GM12878 (cell line): ENCODE results near the gene CSE1L. TPM values are rescaled to one million over a fixed set of nuclear protein-coding genes. Genes with fewer than 3 reads are reported as not detected.

Experiments used
- ATAC-seq: fragments of 200-7000 bp; cut with Tn5 transposase; 3 replicates; pipeline ENCODE4 v1.9.1; 2020; ENCODE audit warnings: mild to moderate bottlenecking, moderate library complexity
- BruUV-seq: library from RNA; stranded (reverse); fragments of 400-500 nt; replicated peaks from 2 replicates; lab custom pipeline; 2021; lab: Mats Ljungman, UMichigan
- CTCF ChIA-PET: fragments of 300-600 bp; sonication (Branson Sonifier 250); formaldehyde crosslinking; extraction: SDS; loops from one replicate; lab custom pipeline; 2021; ENCODE audit warnings: inconsistent platforms; lab: Yijun Ruan, JAX
- POLR2A ChIA-PET: fragments of 350-600 bp; formaldehyde crosslinking; extraction: SDS; loops from one replicate; lab custom pipeline; 2021; ENCODE audit warnings: inconsistent platforms; lab: Charles Lee
- RAD21 ChIA-PET: fragments of 300-600 bp; sonication (Branson Sonifier 250); formaldehyde crosslinking; loops from one replicate; lab custom pipeline; 2023; ENCODE audit warnings: antibody characterized with exemption; ENCODE audit not compliant: unreplicated experiment; lab: Charles Lee
- SMC1A ChIA-PET: fragments of 300-600 bp; sonication (Branson Sonifier 250); formaldehyde crosslinking; loops from one replicate; lab custom pipeline; 2023; ENCODE audit not compliant: unreplicated experiment, uncharacterized antibody; lab: Charles Lee
- DNase-seq: peaks from one replicate; pipeline ENCODE4 v3.0.0-alpha.2; 2011; ENCODE audit warnings: low read depth, low spot score
- FAIRE-seq: peaks from 3 replicates; lab custom pipeline; 2011; peaks lifted over from hg19 to GRCh38; lab: Jason Lieb, UNC
- H2AFZ ChIP-seq: 2 replicates; pipeline ENCODE4 v1.6.0; 2011; ENCODE audit warnings: low read depth, low read length, control low read depth; ENCODE audit not compliant: control insufficient read depth
- H3K27ac ChIP-seq: 2 replicates; pipeline ENCODE4 v1.5.1; 2011; ENCODE audit warnings: control low read depth; ENCODE audit not compliant: control insufficient read depth, insufficient read depth
- H3K27me3 ChIP-seq, 2 experiments: replicated peaks in 1 of 2; 2 replicates each; pipeline versions ENCODE4 v1.6.0 to v1.6.1; 2011; ENCODE audit warnings: low read length in 1 of 2; ENCODE audit not compliant: control insufficient read depth in 2 of 2, insufficient read depth in 2 of 2
- H3K36me3 ChIP-seq, 2 experiments: 2 replicates each; pipeline ENCODE4 v1.5.1; 2011; ENCODE audit warnings: low read length in 1 of 2; ENCODE audit not compliant: control insufficient read depth in 2 of 2, insufficient read depth in 2 of 2
- H3K4me1 ChIP-seq: 2 replicates; pipeline ENCODE4 v1.6.1; 2011; ENCODE audit warnings: mild to moderate bottlenecking, low read length, moderate library complexity, mixed read lengths; ENCODE audit not compliant: control insufficient read depth, insufficient read depth
- H3K4me2 ChIP-seq: 2 replicates; pipeline ENCODE4 v1.6.0; 2011; ENCODE audit warnings: control low read depth; ENCODE audit not compliant: control insufficient read depth, insufficient read depth
- H3K4me3 ChIP-seq: fragments of 200-600 bp; sonication (generic); 2 replicates; pipeline ENCODE4 v1.5.1; 2016
- H3K79me2 ChIP-seq: 2 replicates; pipeline ENCODE4 v1.6.0; 2011; ENCODE audit warnings: low read length; ENCODE audit not compliant: control insufficient read depth, insufficient read depth
- H3K9ac ChIP-seq: 2 replicates; pipeline ENCODE4 v1.8.0; 2011; ENCODE audit warnings: low read length, control low read depth, mixed read lengths; ENCODE audit not compliant: control insufficient read depth, insufficient read depth
- H3K9me3 ChIP-seq: replicated peaks from 3 replicates; pipeline ENCODE4 v1.5.1; 2011; ENCODE audit warnings: mild to moderate bottlenecking, low read length; ENCODE audit not compliant: control insufficient read depth, insufficient read depth
- H4K20me1 ChIP-seq: 2 replicates; pipeline ENCODE4 v1.6.0; 2011; ENCODE audit not compliant: control insufficient read depth, insufficient read depth
- CREB1 ChIP-seq: IDR thresholded peaks from 2 replicates; pipeline ENCODE4 v1.6.1; 2012; ENCODE audit warnings: low read depth, mild to moderate bottlenecking, inconsistent platforms
- EZH2 ChIP-seq: IDR thresholded peaks from 2 replicates; pipeline ENCODE4 v1.6.1; 2012; ENCODE audit warnings: low read depth, mild to moderate bottlenecking, control low read depth, inconsistent platforms, low read length, borderline replicate concordance; ENCODE audit not compliant: control insufficient read depth
- FOXM1 ChIP-seq: IDR thresholded peaks from 2 replicates; pipeline ENCODE4 v1.6.1; 2012; ENCODE audit warnings: low read depth, mild to moderate bottlenecking, inconsistent platforms, low read length, moderate library complexity
- GABPA ChIP-seq: IDR thresholded peaks from 2 replicates; pipeline ENCODE4 v1.6.1; 2014; ENCODE audit warnings: antibody characterized with exemption, low read depth, mild to moderate bottlenecking, inconsistent platforms
- GATAD2B ChIP-seq: fragments of 450-650 bp; conservative IDR thresholded peaks from 2 replicates; pipeline ENCODE4 v1.6.1; 2017; ENCODE audit warnings: low read depth, mild to moderate bottlenecking, moderate library complexity
- HCFC1 ChIP-seq: fragments of 150-350 bp; IDR thresholded peaks from 2 replicates; pipeline ENCODE4 v1.6.1; 2014; ENCODE audit warnings: low read length
- HDAC2 ChIP-seq: fragments of 200-600 bp; sonication (generic); IDR thresholded peaks from 2 replicates; pipeline ENCODE4 v1.6.1; 2017
- HDGF ChIP-seq: fragments of 450-650 bp; IDR thresholded peaks from 2 replicates; pipeline ENCODE4 v1.6.1; 2016; ENCODE audit warnings: antibody characterized with exemption
- MYC ChIP-seq: IDR thresholded peaks from 2 replicates; pipeline ENCODE4 v1.6.1; 2011; ENCODE audit warnings: mild to moderate bottlenecking, low read length, moderate library complexity, inconsistent platforms; ENCODE audit not compliant: insufficient read depth, insufficient replicate concordance, insufficient read length, severe bottlenecking
- POLR2A ChIP-seq: IDR thresholded peaks from 2 replicates; pipeline ENCODE4 v1.6.1; 2011; ENCODE audit warnings: low read depth, mild to moderate bottlenecking, low read length
- RB1 ChIP-seq: fragments of 450-650 bp; formaldehyde crosslinking; IDR thresholded peaks from 2 replicates; pipeline ENCODE4 v1.6.1; 2017; ENCODE audit warnings: mild to moderate bottlenecking, borderline replicate concordance
- SIN3A ChIP-seq: IDR thresholded peaks from 2 replicates; pipeline ENCODE4 v1.6.1; 2012; ENCODE audit warnings: low read depth, low read length, improper control_type of control experiment
- SMAD5 ChIP-seq: IDR thresholded peaks from 2 replicates; pipeline ENCODE4 v1.6.1; 2016; ENCODE audit warnings: antibody characterized with exemption, low read depth
- TCF3 ChIP-seq: IDR thresholded peaks from 2 replicates; pipeline ENCODE4 v1.6.1; 2012; ENCODE audit warnings: low read depth, mild to moderate bottlenecking, low read length, borderline replicate concordance; ENCODE audit not compliant: insufficient read depth
- YBX1 ChIP-seq: fragments of 450-650 bp; IDR thresholded peaks from 2 replicates; pipeline ENCODE4 v1.6.1; 2016; ENCODE audit warnings: antibody characterized with exemption
- ZNF384 ChIP-seq: IDR thresholded peaks from 2 replicates; pipeline ENCODE4 v1.6.1; 2012; ENCODE audit warnings: low read depth, mild to moderate bottlenecking, low read length, improper control_type of control experiment, borderline replicate concordance
- WGBS: methylation state at CpG from one replicate; pipeline ENCODE4 v1.1.6; 2016; ENCODE audit warnings: low lambda C conversion rate; ENCODE audit not compliant: insufficient replicate concordance, insufficient coverage; ENCODE audit errors: missing lambda C conversion rate; 5-methylcytosine and 5-hydroxymethylcytosine counted together
- in situ Hi-C: fragments of 300-500 bp; cut with MboI; formaldehyde crosslinking; loops from 9 replicates; pipeline ENCODE4 v1.14.3; 2018; ENCODE audit warnings: mixed read lengths
- intact Hi-C: fragments of 100-400 bp; cut with micrococcal nuclease; formaldehyde crosslinking; loops from one replicate; pipeline ENCODE4 v1.14.2; 2022; ENCODE audit not compliant: unreplicated experiment
- polyA plus RNA-seq, 11 experiments: library from polyadenylated mRNA; depleted of rRNA in 4 of 11; unstranded in 6 of 11; stranded (reverse) in 5 of 11; fragments of >200 nt; fragmentation: Nextera tagmentation in 4 of 11; fragmentation: Illumina TruSeq in 1 of 11; extraction: Ambion mirVana in 4 of 11; extraction: Trizol in 1 of 11; gene quantifications; 1 replicate in 1 of 11; 2 replicates in 10 of 11; pipeline versions ENCODE4 v1.2.1 to v1.2.3, GENCODE V29; 2011 to 2016; ENCODE audit warnings: inconsistent platforms in 2 of 11, missing spikeins in 2 of 11, low read depth in 1 of 11
- total RNA-seq, 4 experiments: library from RNA; depleted of rRNA in 3 of 4; stranded (reverse); fragments of >200 nt in 3 of 4; fragmentation: Illumina TruSeq in 1 of 4; extraction: Trizol in 1 of 4; gene quantifications; 2 replicates each; pipeline versions ENCODE4 v1.2.1 to v1.2.3, GENCODE V29; 2013 to 2021
- TF ChIP-seq, protein P1 (sequence below): fragments of 150-350 bp; IDR thresholded peaks from 2 replicates; pipeline ENCODE4 v1.6.1; 2014; ENCODE audit warnings: mild to moderate bottlenecking, low read depth, low read length
- TF ChIP-seq, protein P2 (sequence below): fragments of 450-650 bp; IDR thresholded peaks from 2 replicates; pipeline ENCODE4 v1.6.1; 2016; ENCODE audit warnings: mild to moderate bottlenecking

The CSE1L gene
- total and polyA plus RNA-seq, 10 of the 15 experiments (the other 5 are each of a cell fraction or from before 2014, with no cell fraction given): 72.4 to 213 (median 117) TPM

DNA sequence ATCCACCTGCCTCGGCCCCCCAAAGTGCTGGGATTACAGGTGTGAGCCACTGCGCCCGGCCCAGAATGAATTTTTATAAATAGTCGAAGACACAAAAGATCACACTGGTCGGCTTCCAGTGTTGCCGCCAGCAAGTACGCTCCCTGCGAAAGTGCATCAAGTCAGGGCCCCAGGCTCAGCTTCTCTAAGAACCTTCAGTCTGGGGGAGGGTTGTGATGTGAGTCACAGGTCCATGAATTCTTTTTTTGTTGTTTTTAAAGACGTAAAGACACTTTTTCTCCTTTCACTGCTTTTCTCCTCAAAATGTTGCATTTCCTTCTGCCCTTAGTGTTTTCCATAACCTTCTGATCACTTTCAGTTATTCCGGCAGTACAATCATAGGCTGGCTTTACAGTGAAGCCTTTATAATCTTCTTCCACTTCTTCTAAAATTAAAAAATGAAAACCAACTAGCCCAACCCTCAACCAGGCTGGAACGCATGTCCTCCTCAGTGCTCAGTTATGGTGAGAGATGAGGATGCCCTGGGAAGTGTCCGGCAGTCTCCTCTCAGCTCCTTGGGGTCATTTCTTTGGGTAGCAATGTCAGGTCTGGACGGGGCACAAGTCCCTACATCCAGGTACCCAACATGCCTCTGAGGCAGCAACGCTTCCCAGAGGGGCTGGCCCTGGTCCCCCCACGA lies 66.6 kb downstream of the CSE1L start:
- DNase-seq (no peak), ATAC-seq (no peak), FAIRE-seq (no peak)
- TF ChIP-seq MYC (no peak), HDAC2 (no peak), HDGF (no peak), GABPA (no peak), GATAD2B (no peak), CREB1 (no peak), RB1 (no peak), POLR2A (no peak), YBX1 (no peak), EZH2 (no peak), HCFC1 (no peak), SMAD5 (no peak), TCF3 (no peak), ZNF384 (no peak), FOXM1 (no peak), SIN3A (no peak)
- TF ChIP-seq, protein P1, sequence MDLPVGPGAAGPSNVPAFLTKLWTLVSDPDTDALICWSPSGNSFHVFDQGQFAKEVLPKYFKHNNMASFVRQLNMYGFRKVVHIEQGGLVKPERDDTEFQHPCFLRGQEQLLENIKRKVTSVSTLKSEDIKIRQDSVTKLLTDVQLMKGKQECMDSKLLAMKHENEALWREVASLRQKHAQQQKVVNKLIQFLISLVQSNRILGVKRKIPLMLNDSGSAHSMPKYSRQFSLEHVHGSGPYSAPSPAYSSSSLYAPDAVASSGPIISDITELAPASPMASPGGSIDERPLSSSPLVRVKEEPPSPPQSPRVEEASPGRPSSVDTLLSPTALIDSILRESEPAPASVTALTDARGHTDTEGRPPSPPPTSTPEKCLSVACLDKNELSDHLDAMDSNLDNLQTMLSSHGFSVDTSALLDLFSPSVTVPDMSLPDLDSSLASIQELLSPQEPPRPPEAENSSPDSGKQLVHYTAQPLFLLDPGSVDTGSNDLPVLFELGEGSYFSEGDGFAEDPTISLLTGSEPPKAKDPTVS: no peak
- TF ChIP-seq, protein P2, sequence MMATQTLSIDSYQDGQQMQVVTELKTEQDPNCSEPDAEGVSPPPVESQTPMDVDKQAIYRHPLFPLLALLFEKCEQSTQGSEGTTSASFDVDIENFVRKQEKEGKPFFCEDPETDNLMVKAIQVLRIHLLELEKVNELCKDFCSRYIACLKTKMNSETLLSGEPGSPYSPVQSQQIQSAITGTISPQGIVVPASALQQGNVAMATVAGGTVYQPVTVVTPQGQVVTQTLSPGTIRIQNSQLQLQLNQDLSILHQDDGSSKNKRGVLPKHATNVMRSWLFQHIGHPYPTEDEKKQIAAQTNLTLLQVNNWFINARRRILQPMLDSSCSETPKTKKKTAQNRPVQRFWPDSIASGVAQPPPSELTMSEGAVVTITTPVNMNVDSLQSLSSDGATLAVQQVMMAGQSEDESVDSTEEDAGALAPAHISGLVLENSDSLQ: no peak
- ChIA-PET SMC1A (interaction anchor here (0.9 to 1.6 kb wide), 3 partner anchors 9 to 20 kb away, joined by 3 to 4 read pairs (median 4); no protein-coding TSS in a partner anchor), POLR2A (no interaction called here), CTCF (no interaction called here), RAD21 (no interaction called here)
- Histone ChIP-seq H4K20me1 (no peaks in the 10 kb centered on the region), H2AFZ (no peak overlapping the region), H3K4me1 (no peaks in the 10 kb centered on the region), H3K36me3 (peaks cover 18 to 26% of the 10 kb centered on the region in 2 experiments), H3K4me3 (no peak overlapping the region), H3K9ac (no peak overlapping the region), H3K27me3 (no peaks in the 10 kb centered on the region), H3K79me2 (no peaks in the 10 kb centered on the region), H3K9me3 (no peaks in the 10 kb centered on the region; the same call in 2 of the 3 replicates), H3K4me2 (no peak overlapping the region), H3K27ac (no peak overlapping the region)
- 92% methylated on average over 15 of the region's 15 CpGs for WGBS
- no TSS peak for BruUV-seq
- intact Hi-C loops: no loop called here
- in situ Hi-C loops: no loop called here
